Keratinocyte (primary cell): ENCODE data around the gene HMGB2. TPM values are rescaled to one million over a fixed set of nuclear protein-coding genes. Genes with fewer than 3 reads are reported as not detected.

Experiments
- DNase-seq: peaks from one replicate; pipeline ENCODE4 v3.0.0-alpha.2; 2011; ENCODE audit warnings: low read depth, missing footprints, low spot score
- FAIRE-seq: peaks from 2 replicates; lab custom pipeline; 2011; peaks lifted over from hg19 to GRCh38; lab: Jason Lieb, UNC
- H2AFZ ChIP-seq: 2 replicates; pipeline ENCODE4 v1.6.0; 2012; ENCODE audit warnings: low read length, control low read depth, inconsistent platforms; ENCODE audit not compliant: control insufficient read depth
- H3K27ac ChIP-seq: 2 replicates; pipeline ENCODE4 v1.5.1; 2011; ENCODE audit warnings: low read length; ENCODE audit not compliant: control insufficient read depth, insufficient read depth
- H3K27me3 ChIP-seq: 3 replicates; pipeline ENCODE4 v1.6.0; 2011; ENCODE audit warnings: low read length; ENCODE audit not compliant: control insufficient read depth, insufficient read depth; ENCODE audit errors: extremely low read depth
- H3K36me3 ChIP-seq, 2 experiments: 2 replicates in 1 of 2; 3 replicates in 1 of 2; pipeline ENCODE4 v1.5.1; 2011; ENCODE audit warnings: low read length in 2 of 2, mild to moderate bottlenecking in 1 of 2; ENCODE audit not compliant: control insufficient read depth in 2 of 2, insufficient read depth in 2 of 2; ENCODE audit errors: extremely low read depth in 1 of 2
- H3K4me1 ChIP-seq: 3 replicates; pipeline ENCODE4 v1.5.1; 2011; ENCODE audit warnings: low read length; ENCODE audit not compliant: control insufficient read depth, insufficient read depth; ENCODE audit errors: extremely low read depth
- H3K4me2 ChIP-seq: 3 replicates; pipeline ENCODE4 v1.6.0; 2011; ENCODE audit warnings: low read depth, low read length; ENCODE audit not compliant: control insufficient read depth, insufficient read depth; ENCODE audit errors: extremely low read depth
- H3K4me3 ChIP-seq, 3 experiments: fragments of 200-600 bp in 1 of 3; sonication (generic) in 1 of 3; 2 replicates in 2 of 3; 3 replicates in 1 of 3; pipeline ENCODE4 v1.5.1; 2011 to 2016; ENCODE audit warnings: low read length in 3 of 3, mild to moderate bottlenecking in 3 of 3, control low read depth in 2 of 3, inconsistent platforms in 1 of 3, low read depth in 1 of 3, mixed read lengths in 1 of 3, mixed run types in 1 of 3, moderate library complexity in 1 of 3; ENCODE audit not compliant: control insufficient read depth in 2 of 3, insufficient read depth in 2 of 3; ENCODE audit errors: extremely low read depth in 1 of 3
- H3K79me2 ChIP-seq: 2 replicates; pipeline ENCODE4 v1.6.0; 2012; ENCODE audit warnings: low read length; ENCODE audit not compliant: control insufficient read depth, insufficient read depth
- H3K9ac ChIP-seq: 3 replicates; pipeline ENCODE4 v1.6.0; 2011; ENCODE audit warnings: low read length; ENCODE audit not compliant: control insufficient read depth, insufficient read depth; ENCODE audit errors: extremely low read depth
- H3K9me1 ChIP-seq: 3 replicates; pipeline ENCODE4 v1.6.0; 2011; ENCODE audit warnings: low read length; ENCODE audit not compliant: control insufficient read depth, insufficient read depth; ENCODE audit errors: extremely low read depth
- H3K9me3 ChIP-seq: 2 replicates; pipeline ENCODE4 v1.5.1; 2012; ENCODE audit warnings: low read depth, low read length; ENCODE audit not compliant: control insufficient read depth
- H4K20me1 ChIP-seq: 3 replicates; pipeline ENCODE4 v1.6.0; 2011; ENCODE audit warnings: low read length; ENCODE audit not compliant: control insufficient read depth, insufficient read depth; ENCODE audit errors: extremely low read depth
- EZH2 ChIP-seq: IDR thresholded peaks from one replicate; pipeline ENCODE4 v1.6.1; 2012; ENCODE audit warnings: inconsistent platforms, mild to moderate bottlenecking, low read length, moderate library complexity
- dilution Hi-C: fragments of 300-500 bp; cut with MboI; formaldehyde crosslinking; loops from one replicate; pipeline ENCODE4 v1.7.0; 2020; ENCODE audit warnings: low sequenced_read_pairs; ENCODE audit not compliant: extremely low pct_ligation_motif_present
- polyA plus RNA-seq, 5 experiments: library from polyadenylated mRNA; depleted of rRNA in 3 of 5; stranded (reverse) in 3 of 5; stranded (forward) in 1 of 5; unstranded in 1 of 5; fragments of >200 nt; gene quantifications; 1 replicate in 1 of 5; 2 replicates in 3 of 5; 3 replicates in 1 of 5; pipeline versions ENCODE4 v1.2.1 to v1.2.3, GENCODE V29; 2011 to 2012; ENCODE audit warnings: missing spikeins in 2 of 5, low read depth in 1 of 5, low replicate concordance in 1 of 5
- TF ChIP-seq, protein P1 (sequence below), 3 experiments: IDR thresholded peaks in 1 of 3; conservative IDR thresholded peaks in 1 of 3; optimal IDR thresholded peaks in 1 of 3; 2 replicates in 2 of 3; 3 replicates in 1 of 3; pipeline versions ENCODE3 to v1.5.1; 2011; ENCODE audit warnings: low read length in 3 of 3, mild to moderate bottlenecking in 3 of 3, moderate library complexity in 2 of 3, control low read depth in 1 of 3, inconsistent platforms in 1 of 3; ENCODE audit not compliant: insufficient read depth in 2 of 3; ENCODE audit errors: extremely low read depth in 1 of 3

HMGB2 gene
- polyA plus RNA-seq, 1 donor (not counting 4 experiments of a cell fraction or from before 2014, with no cell fraction given): 55.9 TPM

GRCh38 chr4:173301518-173302201 is 32.5 kb downstream of the HMGB2 start:
- Histone ChIP-seq H3K79me2 (no peaks in the 10 kb centered on the region), H3K4me2 (no peak overlapping the region)

DNA sequence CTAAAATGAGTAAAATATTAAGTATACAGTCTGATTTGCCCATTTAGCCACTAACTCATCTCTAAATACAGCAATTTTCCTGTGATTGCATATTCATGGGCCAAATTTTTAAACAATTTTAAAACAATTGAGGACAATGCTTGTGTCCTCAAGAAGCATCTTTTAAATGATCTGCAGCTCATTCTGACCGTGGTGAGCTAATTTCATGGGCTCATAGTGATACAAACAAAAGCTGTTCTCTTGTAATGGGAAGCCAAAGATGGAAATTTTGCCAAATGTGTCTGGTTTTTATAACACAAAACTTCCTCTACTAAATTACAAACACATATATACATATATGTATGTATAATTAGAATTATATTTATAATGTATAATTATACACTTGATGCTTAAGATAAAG is 39.7 kb downstream of the HMGB2 start:
- no peak overlapping the region for H3K4me3 ChIP-seq
- dilution Hi-C loops: no loop called here
- H3K79me2 ChIP-seq: no peaks in the 10 kb centered on the region
- no peak overlapping the region for H3K9ac ChIP-seq
- H3K27ac ChIP-seq: no peak overlapping the region
- no peaks in the 10 kb centered on the region for H3K9me3 ChIP-seq
- H3K4me2 ChIP-seq: no peak overlapping the region
- H4K20me1 ChIP-seq: no peaks in the 10 kb centered on the region
- H3K9me1 ChIP-seq: no peaks in the 10 kb centered on the region
- TF ChIP-seq, protein P1, sequence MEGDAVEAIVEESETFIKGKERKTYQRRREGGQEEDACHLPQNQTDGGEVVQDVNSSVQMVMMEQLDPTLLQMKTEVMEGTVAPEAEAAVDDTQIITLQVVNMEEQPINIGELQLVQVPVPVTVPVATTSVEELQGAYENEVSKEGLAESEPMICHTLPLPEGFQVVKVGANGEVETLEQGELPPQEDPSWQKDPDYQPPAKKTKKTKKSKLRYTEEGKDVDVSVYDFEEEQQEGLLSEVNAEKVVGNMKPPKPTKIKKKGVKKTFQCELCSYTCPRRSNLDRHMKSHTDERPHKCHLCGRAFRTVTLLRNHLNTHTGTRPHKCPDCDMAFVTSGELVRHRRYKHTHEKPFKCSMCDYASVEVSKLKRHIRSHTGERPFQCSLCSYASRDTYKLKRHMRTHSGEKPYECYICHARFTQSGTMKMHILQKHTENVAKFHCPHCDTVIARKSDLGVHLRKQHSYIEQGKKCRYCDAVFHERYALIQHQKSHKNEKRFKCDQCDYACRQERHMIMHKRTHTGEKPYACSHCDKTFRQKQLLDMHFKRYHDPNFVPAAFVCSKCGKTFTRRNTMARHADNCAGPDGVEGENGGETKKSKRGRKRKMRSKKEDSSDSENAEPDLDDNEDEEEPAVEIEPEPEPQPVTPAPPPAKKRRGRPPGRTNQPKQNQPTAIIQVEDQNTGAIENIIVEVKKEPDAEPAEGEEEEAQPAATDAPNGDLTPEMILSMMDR (optimal IDR thresholded peaks at IDR 0.05 in 1 of 3, IDR thresholded peaks at IDR 0.05 in 1 of 3, conservative IDR thresholded peaks at IDR 0.05 in 1 of 3; ENCODE audit: extremely low read depth in 1 of 3, insufficient read depth in 2 of 3, low read length in 3 of 3): no peak
- no peak for TF ChIP-seq EZH2
- no peak overlapping the region for H2AFZ ChIP-seq
- H3K27me3 ChIP-seq: no peaks in the 10 kb centered on the region
- H3K36me3 ChIP-seq: no peaks in the 10 kb centered on the region
- no peak for FAIRE-seq
- H3K4me1 ChIP-seq: no peaks in the 10 kb centered on the region
- DNase-seq: no peak

More at GRCh38 chr4:173301518-173302201, 32.5 kb downstream of the HMGB2 start:
- Histone ChIP-seq H4K20me1 (no peaks in the 10 kb centered on the region), H2AFZ (no peak overlapping the region), H3K27ac (no peak overlapping the region), H3K36me3 (peaks cover 0 to 4% of the 10 kb centered on the region in 2 experiments), H3K9ac (no peak overlapping the region), H3K27me3 (no peaks in the 10 kb centered on the region), H3K9me3 (no peaks in the 10 kb centered on the region), H3K4me1 (no peaks in the 10 kb centered on the region), H3K4me3 (no peak overlapping the region), H3K9me1 (no peaks in the 10 kb centered on the region)
- DNase-seq (no peak), FAIRE-seq (no peak)
- TF ChIP-seq EZH2: no peak
- TF ChIP-seq, protein P1 (optimal IDR thresholded peaks at IDR 0.05 in 1 of 3, IDR thresholded peaks at IDR 0.05 in 1 of 3, conservative IDR thresholded peaks at IDR 0.05 in 1 of 3; ENCODE audit: extremely low read depth in 1 of 3, insufficient read depth in 2 of 3, low read length in 3 of 3): peak in 2 of 3 experiments; percentile 45 to 51
- dilution Hi-C loops: no loop called here
